ENCODE measurements around the gene KCNJ10.

The KCNJ10 gene

GRCh38 chr1:160024195-160024905, 45.6 kb downstream of the KCNJ10 start:
- DNase-seq (ENCODE audit: low read depth in 2 of 2) = no peak

- no peak for DNase-seq (ENCODE audit: low read depth in 2 of 2)
Measured at GRCh38 chr1:160022330-160023310, 47.3 kb downstream of the KCNJ10 start.

- no peak for DNase-seq (ENCODE audit: low read depth in 2 of 2)
Measured at GRCh38 chr1:160021376-160022074, 48.4 kb downstream of the KCNJ10 start.

- DNase-seq (ENCODE audit: low read depth in 2 of 2) = no peak
Measured at GRCh38 chr1:160020196-160020595, 49.8 kb downstream of the KCNJ10 start.

GRCh38 chr1:160018900-160019299, 51.1 kb downstream of the KCNJ10 start:
- peak in 1 of 2 donors; percentile 6 for DNase-seq (ENCODE audit: low read depth in 2 of 2)

- DNase-seq (ENCODE audit: low read depth in 2 of 2) = no peak
Measured at GRCh38 chr1:160018347-160018746, 51.6 kb downstream of the KCNJ10 start.

- DNase-seq (ENCODE audit: low read depth in 2 of 2) = no peak
Measured at GRCh38 chr1:160017592-160017991, 52.4 kb downstream of the KCNJ10 start.

- no peak for DNase-seq (ENCODE audit: low read depth in 2 of 2)
Measured at GRCh38 chr1:160011781-160012180, 58.2 kb downstream of the KCNJ10 start.

- no peak for DNase-seq (ENCODE audit: low read depth in 2 of 2)
Measured at GRCh38 chr1:160009801-160010200, 60.2 kb downstream of the KCNJ10 start.

- DNase-seq (ENCODE audit: low read depth in 2 of 2) = no peak
Measured at GRCh38 chr1:160009081-160009480, 60.9 kb downstream of the KCNJ10 start.

GRCh38 chr1:160007577-160008200, 62.3 kb downstream of the KCNJ10 start:
- DNase-seq (ENCODE audit: low read depth in 2 of 2) = no peak

GRCh38 chr1:160006312-160006940, 63.5 kb downstream of the KCNJ10 start:
- peak; percentile 33 to 60 for DNase-seq (ENCODE audit: low read depth in 2 of 2)

- DNase-seq (ENCODE audit: low read depth in 2 of 2) = no peak
Measured at GRCh38 chr1:160005070-160005469, 64.9 kb downstream of the KCNJ10 start.

- DNase-seq (ENCODE audit: low read depth in 2 of 2) = no peak
Measured at GRCh38 chr1:160004425-160004824, 65.5 kb downstream of the KCNJ10 start.

- no peak for DNase-seq (ENCODE audit: low read depth in 2 of 2)
Measured at GRCh38 chr1:160004001-160004400, 66.0 kb downstream of the KCNJ10 start.

- no peak for DNase-seq (ENCODE audit: low read depth in 2 of 2)
Measured at GRCh38 chr1:160001440-160001839, 68.5 kb downstream of the KCNJ10 start.

- no peak for DNase-seq (ENCODE audit: low read depth in 2 of 2)
Measured at GRCh38 chr1:159999204-159999603, 70.8 kb downstream of the KCNJ10 start.

GRCh38 chr1:159996653-159997052, 73.3 kb downstream of the KCNJ10 start:
- no peak for DNase-seq (ENCODE audit: low read depth in 2 of 2)

- DNase-seq (ENCODE audit: low read depth in 2 of 2) = no peak
Measured at GRCh38 chr1:159994896-159995295, 75.1 kb downstream of the KCNJ10 start.

GRCh38 chr1:159993911-159994310, 76.0 kb downstream of the KCNJ10 start:
- DNase-seq (ENCODE audit: low read depth in 2 of 2) = no peak

GRCh38 chr1:159992161-159992560, 77.8 kb downstream of the KCNJ10 start:
- no peak for DNase-seq (ENCODE audit: low read depth in 2 of 2)

Measured in stimulated activated CD4-positive, alpha-beta T cell treated with anti-CD3 and anti-CD28 coated beads, Interleukin-15, amount 100 ng/mL, for 48 hours (primary cell).